Suprapubic skin (tissue), 3 donors: Measurements from ENCODE around the gene BNIP1.

Experiments used
- CTCF ChIP-seq, 2 donors: fragments of 200-600 bp in 1 of 2; fragments of 450-650 bp in 1 of 2; sonication (generic) in 1 of 2; IDR thresholded peaks; one replicate each; pipeline ENCODE4 v1.5.1; 2016 to 2019; ENCODE audit warnings: antibody characterized with exemption in 2 of 2, mild to moderate bottlenecking in 1 of 2, moderate library complexity in 1 of 2
- EP300 ChIP-seq: sonication (generic); formaldehyde crosslinking; IDR thresholded peaks from one replicate; pipeline ENCODE4 v1.6.1; 2017; ENCODE audit warnings: antibody characterized with exemption

GRCh38 chr5:173098787-173099186, 45.5 kb upstream of the BNIP1 start:
- TF ChIP-seq EP300, result no peak
- no peak for TF ChIP-seq CTCF (IDR thresholded peaks at IDR 0.05)
